Neuronal stem cell (in vitro differentiated cells): Measurements from ENCODE around the gene FOXP1.

Experiments
- DNase-seq: peaks from one replicate; pipeline ENCODE4 v3.0.0-alpha.2; 2013; ENCODE audit warnings: low spot score
- H2AFZ ChIP-seq: one replicate; pipeline ENCODE4 v1.6.1; 2013; ENCODE audit warnings: mild to moderate bottlenecking, low read length, inconsistent platforms
- H2AK5ac ChIP-seq: 2 replicates; pipeline ENCODE4 v1.6.1; 2013; ENCODE audit warnings: low read depth, mild to moderate bottlenecking, inconsistent platforms, low read length, moderate library complexity, mixed read lengths
- H2BK120ac ChIP-seq: 2 replicates; pipeline ENCODE4 v1.6.1; 2013; ENCODE audit warnings: low read depth, mild to moderate bottlenecking, inconsistent platforms, low read length, moderate library complexity, mixed read lengths
- H2BK12ac ChIP-seq: one replicate; pipeline ENCODE4 v1.6.1; 2013; ENCODE audit warnings: low read length, inconsistent platforms
- H2BK15ac ChIP-seq: 2 replicates; pipeline ENCODE4 v1.6.1; 2013; ENCODE audit warnings: mild to moderate bottlenecking, low read length, inconsistent platforms, mixed read lengths
- H2BK5ac ChIP-seq: one replicate; pipeline ENCODE4 v1.6.1; 2013; ENCODE audit warnings: inconsistent platforms, mild to moderate bottlenecking, low read length, moderate library complexity
- H3K14ac ChIP-seq: one replicate; pipeline ENCODE4 v1.6.1; 2013; ENCODE audit warnings: low read length, inconsistent platforms
- H3K18ac ChIP-seq: 2 replicates; pipeline ENCODE4 v1.6.1; 2013; ENCODE audit warnings: low read length, inconsistent platforms
- H3K23ac ChIP-seq: 2 replicates; pipeline ENCODE4 v1.6.1; 2013; ENCODE audit warnings: low read depth, mild to moderate bottlenecking, mixed read lengths, low read length, inconsistent platforms; ENCODE audit not compliant: poor library complexity
- H3K27ac ChIP-seq: replicated peaks from 3 replicates; pipeline ENCODE4 v1.5.1; 2013; ENCODE audit warnings: low read length, inconsistent platforms
- H3K27me3 ChIP-seq, 3 experiments: 2 replicates each; pipeline ENCODE4 v1.6.1; 2013; ENCODE audit warnings: low read length in 3 of 3, mild to moderate bottlenecking in 2 of 3, inconsistent platforms in 1 of 3, low read depth in 1 of 3, mixed read lengths in 1 of 3, moderate library complexity in 1 of 3; ENCODE audit not compliant: control insufficient read depth in 3 of 3, insufficient read depth in 3 of 3
- H3K36me3 ChIP-seq, 2 donors: replicated peaks in 1 of 2; 2 replicates each; pipeline ENCODE4 v1.6.1; 2013; ENCODE audit warnings: low read length in 2 of 2; ENCODE audit not compliant: control insufficient read depth in 2 of 2, insufficient read depth in 2 of 2
- H3K4ac ChIP-seq: 2 replicates; pipeline ENCODE4 v1.6.1; 2013; ENCODE audit warnings: inconsistent platforms, mild to moderate bottlenecking, low read length, moderate library complexity
- H3K4me1 ChIP-seq, 2 donors: 1 replicate in 1 of 2; 2 replicates in 1 of 2; pipeline ENCODE4 v1.6.1; 2013; ENCODE audit warnings: low read length in 2 of 2, low read depth in 1 of 2; ENCODE audit not compliant: control insufficient read depth in 2 of 2, insufficient read depth in 1 of 2
- H3K4me2 ChIP-seq: one replicate; pipeline ENCODE4 v1.6.1; 2013; ENCODE audit warnings: mild to moderate bottlenecking, low read length, inconsistent platforms; ENCODE audit not compliant: insufficient read depth, poor library complexity, severe bottlenecking
- H3K4me3 ChIP-seq, 2 donors: 2 replicates each; pipeline ENCODE4 v1.5.1; 2013; ENCODE audit warnings: low read length in 2 of 2, mild to moderate bottlenecking in 2 of 2, inconsistent platforms in 1 of 2, moderate library complexity in 1 of 2
- H3K79me1 ChIP-seq: one replicate; pipeline ENCODE4 v1.6.1; 2013; ENCODE audit warnings: low read depth, mild to moderate bottlenecking, inconsistent platforms, low read length, moderate library complexity
- H3K9ac ChIP-seq: one replicate; pipeline ENCODE4 v1.6.1; 2013; ENCODE audit warnings: mild to moderate bottlenecking, low read depth, low read length, inconsistent platforms; ENCODE audit not compliant: poor library complexity
- H3K9me3 ChIP-seq, 2 donors: replicated peaks in 1 of 2; 2 replicates each; pipeline versions ENCODE3 to v1.6.1; 2013; ENCODE audit warnings: low read length in 2 of 2, mild to moderate bottlenecking in 2 of 2, inconsistent platforms in 1 of 2, low read depth in 1 of 2, mixed read lengths in 1 of 2, moderate library complexity in 1 of 2; ENCODE audit not compliant: control insufficient read depth in 2 of 2, insufficient read depth in 1 of 2
- H4K8ac ChIP-seq: one replicate; pipeline ENCODE4 v1.6.1; 2013; ENCODE audit warnings: low read depth, mild to moderate bottlenecking, inconsistent platforms, low read length, moderate library complexity
- H4K91ac ChIP-seq: one replicate; pipeline ENCODE4 v1.6.1; 2013; ENCODE audit warnings: low read length, low read depth, mild to moderate bottlenecking, inconsistent platforms; ENCODE audit not compliant: poor library complexity
- WGBS, 2 donors: extraction: QIAGEN DNeasy Blood & Tissue Kit; methylation state at CpG; one replicate each; pipeline ENCODE4 v1.1.7; 2013; ENCODE audit warnings: missing lambda C conversion rate in 2 of 2, mixed read lengths in 1 of 2; ENCODE audit not compliant: insufficient read length in 2 of 2, insufficient replicate concordance in 1 of 2; ENCODE audit errors: extremely low coverage in 2 of 2; 5-methylcytosine and 5-hydroxymethylcytosine counted together

FOXP1 gene

GRCh38 chr3:71063773-71064290 lies 519.7 kb downstream of the FOXP1 start:
- no peaks in the 10 kb centered on the region for H3K36me3 ChIP-seq
- no peak overlapping the region for H4K91ac ChIP-seq
- H2BK5ac ChIP-seq = no peak overlapping the region
- no peaks in the 10 kb centered on the region for H3K27me3 ChIP-seq
- peak; percentile 33 for DNase-seq
- H3K79me1 ChIP-seq = peaks cover 2% of the 10 kb centered on the region
- H3K4ac ChIP-seq = no peak overlapping the region
- H3K14ac ChIP-seq = no peak overlapping the region
- H3K4me2 ChIP-seq = peak overlapping the region; percentile 85
- H3K9ac ChIP-seq = no peak overlapping the region
- no peak overlapping the region for H2BK12ac ChIP-seq
- H3K4me1 ChIP-seq = peaks cover 15% of the 10 kb centered on the region in 2 donors
- H3K9me3 ChIP-seq = no peaks in the 10 kb centered on the region
- no peak overlapping the region for H2AK5ac ChIP-seq
- H2BK15ac ChIP-seq = no peak overlapping the region
- no peak overlapping the region for H3K23ac ChIP-seq
- H2AFZ ChIP-seq = peak overlapping the region; percentile 17
- H3K4me3 ChIP-seq = peak overlapping the region; percentile 60 to 77
- H3K18ac ChIP-seq = no peak overlapping the region
- no peak overlapping the region for H3K27ac ChIP-seq
- no peak overlapping the region for H2BK120ac ChIP-seq
- no peak overlapping the region for H4K8ac ChIP-seq
- no CpG with 5 or more reads among the region's 13 CpGs for WGBS, 2 donors

GRCh38 chr3:71062952-71063772 lies 520.4 kb downstream of the FOXP1 start:
- Histone ChIP-seq H2AFZ (no peak overlapping the region), H3K18ac (no peak overlapping the region), H3K23ac (no peak overlapping the region), H2AK5ac (no peak overlapping the region), H3K14ac (no peak overlapping the region), H2BK12ac (no peak overlapping the region), H3K9me3 (no peaks in the 10 kb centered on the region), H2BK5ac (no peak overlapping the region), H2BK15ac (no peak overlapping the region), H2BK120ac (no peak overlapping the region), H3K9ac (no peak overlapping the region), H3K27ac (no peak overlapping the region), H3K27me3 (no peaks in the 10 kb centered on the region), H3K36me3 (no peaks in the 10 kb centered on the region), H4K8ac (no peak overlapping the region), H3K79me1 (no peaks in the 10 kb centered on the region), H3K4me1 (peaks cover 13 to 14% of the 10 kb centered on the region in 2 donors), H4K91ac (no peak overlapping the region), H3K4me3 (peak overlapping the region in 1 of 2 donors; percentile 60), H3K4ac (no peak overlapping the region), H3K4me2 (no peak overlapping the region)
- no peak for DNase-seq
- no CpG with 5 or more reads among the region's 6 CpGs for WGBS, 2 donors

GRCh38 chr3:71062037-71062932 lies 521.2 kb downstream of the FOXP1 start:
- no peak overlapping the region for H2BK5ac ChIP-seq
- no peaks in the 10 kb centered on the region for H3K36me3 ChIP-seq
- no peak overlapping the region for H3K14ac ChIP-seq
- H3K18ac ChIP-seq = no peak overlapping the region
- H4K91ac ChIP-seq = no peak overlapping the region
- no peak overlapping the region for H3K4ac ChIP-seq
- peaks cover 13% of the 10 kb centered on the region in 2 donors for H3K4me1 ChIP-seq
- H2BK15ac ChIP-seq = no peak overlapping the region
- no peak overlapping the region for H2BK120ac ChIP-seq
- no peak for DNase-seq
- no peaks in the 10 kb centered on the region for H3K79me1 ChIP-seq
- H4K8ac ChIP-seq = no peak overlapping the region
- H3K9me3 ChIP-seq = no peaks in the 10 kb centered on the region
- H3K27ac ChIP-seq = no peak overlapping the region
- H2AFZ ChIP-seq = no peak overlapping the region
- H3K9ac ChIP-seq = no peak overlapping the region
- no CpG with 5 or more reads among the region's 14 CpGs for WGBS, 2 donors
- no peak overlapping the region for H3K4me2 ChIP-seq
- H2BK12ac ChIP-seq = no peak overlapping the region
- no peak overlapping the region for H3K4me3 ChIP-seq
- H2AK5ac ChIP-seq = no peak overlapping the region
- no peak overlapping the region for H3K23ac ChIP-seq
- no peaks in the 10 kb centered on the region for H3K27me3 ChIP-seq

GRCh38 chr3:71061581-71061980 lies 521.9 kb downstream of the FOXP1 start:
- Histone ChIP-seq H3K27ac (no peak overlapping the region), H3K36me3 (no peaks in the 10 kb centered on the region)

More at GRCh38 chr3:71061581-71061980, 521.9 kb downstream of the FOXP1 start:
- H4K8ac ChIP-seq = no peak overlapping the region
- H2BK120ac ChIP-seq = no peak overlapping the region
- H3K18ac ChIP-seq = no peak overlapping the region
- H3K14ac ChIP-seq = no peak overlapping the region
- no peak overlapping the region for H3K9ac ChIP-seq
- no peak overlapping the region for H3K4ac ChIP-seq
- H3K9me3 ChIP-seq = no peaks in the 10 kb centered on the region
- no peak overlapping the region for H3K23ac ChIP-seq
- H3K4me1 ChIP-seq = peaks cover 8 to 10% of the 10 kb centered on the region in 2 donors
- no peak overlapping the region for H2BK12ac ChIP-seq
- no peaks in the 10 kb centered on the region for H3K27me3 ChIP-seq
- H4K91ac ChIP-seq = no peak overlapping the region
- no peak overlapping the region for H2BK15ac ChIP-seq
- H2BK5ac ChIP-seq = no peak overlapping the region
- no peak overlapping the region for H2AFZ ChIP-seq
- WGBS, 2 donors = 100% methylated on average over 1 of the region's 3 CpGs; no CpG with 5 or more reads in 1 of the 2 donors
- no peak overlapping the region for H3K4me3 ChIP-seq
- DNase-seq = no peak
- no peak overlapping the region for H2AK5ac ChIP-seq
- H3K4me2 ChIP-seq = no peak overlapping the region
- no peaks in the 10 kb centered on the region for H3K79me1 ChIP-seq
